Adrenal gland (tissue), 5 donors: ENCODE data around the gene CHTOP.

Experiments used
- POLR2A ChIP-seq, 2 donors: fragments of 450-650 bp; IDR thresholded peaks; one replicate each; pipeline ENCODE4 v1.6.1; 2017; ENCODE audit warnings: antibody characterized with exemption in 2 of 2, mild to moderate bottlenecking in 2 of 2, moderate library complexity in 1 of 2
- TF ChIP-seq, protein P1 (sequence below), 6 experiments: fragments of 450-650 bp in 4 of 6; fragments of 200-600 bp in 2 of 6; sonication (generic) in 1 of 6; IDR thresholded peaks; 1 replicate in 5 of 6; 2 replicates in 1 of 6; pipeline versions ENCODE4 v1.5.1 to v1.8.0; 2016 to 2021; ENCODE audit warnings: antibody characterized with exemption in 6 of 6, mild to moderate bottlenecking in 2 of 6, moderate library complexity in 1 of 6
- donor health status: DM: no; HTN: no; CAD: no.

DNA sequence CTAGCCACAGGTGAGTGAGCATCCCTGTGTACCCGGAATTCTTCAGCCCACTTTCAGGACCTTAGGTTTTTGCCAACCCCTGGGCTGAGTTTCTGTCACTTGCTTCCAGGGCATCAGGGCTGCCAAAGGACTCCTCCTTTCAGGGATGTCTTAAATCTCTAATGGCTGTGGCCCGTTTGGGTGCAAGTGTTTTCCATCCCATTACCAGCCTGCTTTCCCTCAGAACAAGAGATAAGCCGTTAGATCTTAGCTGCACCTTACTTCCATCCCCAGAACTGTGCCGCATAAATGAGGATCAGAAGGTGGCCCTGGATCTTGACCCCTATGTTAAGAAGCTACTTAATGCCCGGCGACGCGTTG, 25.3 kb downstream of the CHTOP start:
- no peak for TF ChIP-seq POLR2A (IDR thresholded peaks at IDR 0.05)
- TF ChIP-seq, protein P1, sequence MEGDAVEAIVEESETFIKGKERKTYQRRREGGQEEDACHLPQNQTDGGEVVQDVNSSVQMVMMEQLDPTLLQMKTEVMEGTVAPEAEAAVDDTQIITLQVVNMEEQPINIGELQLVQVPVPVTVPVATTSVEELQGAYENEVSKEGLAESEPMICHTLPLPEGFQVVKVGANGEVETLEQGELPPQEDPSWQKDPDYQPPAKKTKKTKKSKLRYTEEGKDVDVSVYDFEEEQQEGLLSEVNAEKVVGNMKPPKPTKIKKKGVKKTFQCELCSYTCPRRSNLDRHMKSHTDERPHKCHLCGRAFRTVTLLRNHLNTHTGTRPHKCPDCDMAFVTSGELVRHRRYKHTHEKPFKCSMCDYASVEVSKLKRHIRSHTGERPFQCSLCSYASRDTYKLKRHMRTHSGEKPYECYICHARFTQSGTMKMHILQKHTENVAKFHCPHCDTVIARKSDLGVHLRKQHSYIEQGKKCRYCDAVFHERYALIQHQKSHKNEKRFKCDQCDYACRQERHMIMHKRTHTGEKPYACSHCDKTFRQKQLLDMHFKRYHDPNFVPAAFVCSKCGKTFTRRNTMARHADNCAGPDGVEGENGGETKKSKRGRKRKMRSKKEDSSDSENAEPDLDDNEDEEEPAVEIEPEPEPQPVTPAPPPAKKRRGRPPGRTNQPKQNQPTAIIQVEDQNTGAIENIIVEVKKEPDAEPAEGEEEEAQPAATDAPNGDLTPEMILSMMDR (IDR thresholded peaks at IDR 0.05) = no peak
